GM10248 (cell line): ENCODE results near the gene SIVA1.

Experiments used
- CTCF ChIA-PET: fragments of 300-600 bp; sonication (Branson Sonifier 250); formaldehyde crosslinking; extraction: SDS; loops from one replicate; lab custom pipeline; 2021; ENCODE audit warnings: antibody characterized with exemption; lab: Yijun Ruan, JAX
- POLR2A ChIA-PET: fragments of 350-650 bp; sonication (Branson Sonifier 250); formaldehyde crosslinking; extraction: SDS; loops from one replicate; lab custom pipeline; 2020; ENCODE audit warnings: antibody characterized with exemption; lab: Yijun Ruan, JAX
- DNase-seq: peaks from one replicate; pipeline ENCODE4 v3.0.0; 2012; ENCODE audit errors: extremely low spot score
- TF ChIP-seq, protein P1 (sequence below): IDR thresholded peaks from 2 replicates; pipeline ENCODE4 v1.5.1; 2012; ENCODE audit warnings: mild to moderate bottlenecking, low read depth; ENCODE audit errors: extremely low read depth, missing control alignments, control extremely low read depth

SIVA1 gene

GRCh38 chr14:104734601-104734990 lies 18.4 kb upstream of the SIVA1 start:
- ChIA-PET POLR2A (no interaction called here), CTCF (no interaction called here)
- DNase-seq = no peak
- TF ChIP-seq, protein P1, sequence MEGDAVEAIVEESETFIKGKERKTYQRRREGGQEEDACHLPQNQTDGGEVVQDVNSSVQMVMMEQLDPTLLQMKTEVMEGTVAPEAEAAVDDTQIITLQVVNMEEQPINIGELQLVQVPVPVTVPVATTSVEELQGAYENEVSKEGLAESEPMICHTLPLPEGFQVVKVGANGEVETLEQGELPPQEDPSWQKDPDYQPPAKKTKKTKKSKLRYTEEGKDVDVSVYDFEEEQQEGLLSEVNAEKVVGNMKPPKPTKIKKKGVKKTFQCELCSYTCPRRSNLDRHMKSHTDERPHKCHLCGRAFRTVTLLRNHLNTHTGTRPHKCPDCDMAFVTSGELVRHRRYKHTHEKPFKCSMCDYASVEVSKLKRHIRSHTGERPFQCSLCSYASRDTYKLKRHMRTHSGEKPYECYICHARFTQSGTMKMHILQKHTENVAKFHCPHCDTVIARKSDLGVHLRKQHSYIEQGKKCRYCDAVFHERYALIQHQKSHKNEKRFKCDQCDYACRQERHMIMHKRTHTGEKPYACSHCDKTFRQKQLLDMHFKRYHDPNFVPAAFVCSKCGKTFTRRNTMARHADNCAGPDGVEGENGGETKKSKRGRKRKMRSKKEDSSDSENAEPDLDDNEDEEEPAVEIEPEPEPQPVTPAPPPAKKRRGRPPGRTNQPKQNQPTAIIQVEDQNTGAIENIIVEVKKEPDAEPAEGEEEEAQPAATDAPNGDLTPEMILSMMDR = no peak

- DNase-seq = no peak
- CTCF ChIA-PET = interaction anchor here (1.0 kb wide), 2 partner anchors 12 to 26 kb away, joined by 4 read pairs; no protein-coding TSS in a partner anchor
- TF ChIP-seq, protein P1 = no peak
- POLR2A ChIA-PET = no interaction called here
Observed at GRCh38 chr14:104734991-104735779, 17.8 kb upstream of the SIVA1 start.

GRCh38 chr14:104735830-104736642 lies 16.9 kb upstream of the SIVA1 start:
- TF ChIP-seq, protein P1 = no peak
- DNase-seq = no peak
- POLR2A ChIA-PET = no interaction called here
- CTCF ChIA-PET = interaction anchor here (1.0 kb wide), 2 partner anchors 13 to 27 kb away, joined by 4 read pairs; no protein-coding TSS in a partner anchor

DNA sequence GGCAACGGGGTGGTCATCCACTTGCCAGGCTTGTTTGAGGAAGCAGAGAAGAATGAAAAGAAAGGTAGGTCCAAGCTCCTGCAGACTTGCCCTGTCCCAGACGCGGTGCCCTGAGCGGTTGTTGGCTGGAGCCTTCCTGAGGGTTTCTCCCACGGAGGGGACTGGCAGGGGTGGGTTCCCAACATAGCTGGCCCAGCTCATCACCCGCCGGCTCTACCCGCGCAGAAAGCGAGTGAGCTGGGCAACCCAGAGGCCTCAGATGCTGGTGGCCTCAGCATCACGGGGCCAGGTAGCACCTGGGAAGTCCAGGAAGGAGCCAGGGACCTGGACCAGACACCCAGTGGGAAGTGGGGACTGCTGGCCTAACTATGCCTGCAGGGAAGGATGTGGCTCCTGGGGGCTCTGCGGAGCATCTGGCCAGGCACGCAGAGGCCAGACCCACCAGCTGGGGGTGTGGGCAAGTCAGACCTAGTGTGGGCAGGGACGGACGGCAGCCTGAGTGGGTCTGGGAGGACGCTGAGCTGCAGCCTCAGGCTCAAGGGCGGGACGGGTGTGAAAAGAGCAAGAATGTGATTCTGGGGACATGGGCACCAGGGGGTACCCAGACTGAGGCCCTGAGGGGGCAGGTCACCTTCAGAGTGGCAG lies 14.4 kb upstream of the SIVA1 start:
- TF ChIP-seq, protein P1 = no peak
- ChIA-PET CTCF (interaction anchor here (0.7 kb wide), 1 partner anchor 29 kb away, joined by 4 read pairs; no protein-coding TSS in a partner anchor), POLR2A (no interaction called here)
- DNase-seq = no peak

DNA sequence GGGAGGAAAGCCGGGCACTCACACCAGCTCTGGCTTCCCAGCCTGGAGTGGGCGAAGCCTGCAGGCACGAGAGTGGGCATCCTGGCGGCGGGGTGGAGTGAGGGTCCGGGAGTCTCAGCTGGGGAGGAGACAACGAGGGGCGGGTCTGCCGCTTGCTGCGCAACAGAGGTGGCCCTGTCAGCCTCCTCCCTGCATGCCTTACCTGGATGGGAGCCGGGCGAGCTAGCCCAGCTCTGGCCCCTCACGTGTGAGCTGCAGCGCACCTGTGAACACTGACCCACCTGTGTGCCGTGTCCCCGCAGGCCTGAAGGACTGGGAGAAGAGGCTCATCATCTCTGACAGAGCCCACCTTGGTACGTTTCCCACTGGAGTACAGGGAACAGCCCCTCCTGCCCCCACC lies 13.9 kb upstream of the SIVA1 start:
- CTCF ChIA-PET = interaction anchor here (0.7 kb wide), 1 partner anchor 30 kb away, joined by 4 read pairs; no protein-coding TSS in a partner anchor
- POLR2A ChIA-PET = no interaction called here
- TF ChIP-seq, protein P1 = no peak
- no peak for DNase-seq

DNA sequence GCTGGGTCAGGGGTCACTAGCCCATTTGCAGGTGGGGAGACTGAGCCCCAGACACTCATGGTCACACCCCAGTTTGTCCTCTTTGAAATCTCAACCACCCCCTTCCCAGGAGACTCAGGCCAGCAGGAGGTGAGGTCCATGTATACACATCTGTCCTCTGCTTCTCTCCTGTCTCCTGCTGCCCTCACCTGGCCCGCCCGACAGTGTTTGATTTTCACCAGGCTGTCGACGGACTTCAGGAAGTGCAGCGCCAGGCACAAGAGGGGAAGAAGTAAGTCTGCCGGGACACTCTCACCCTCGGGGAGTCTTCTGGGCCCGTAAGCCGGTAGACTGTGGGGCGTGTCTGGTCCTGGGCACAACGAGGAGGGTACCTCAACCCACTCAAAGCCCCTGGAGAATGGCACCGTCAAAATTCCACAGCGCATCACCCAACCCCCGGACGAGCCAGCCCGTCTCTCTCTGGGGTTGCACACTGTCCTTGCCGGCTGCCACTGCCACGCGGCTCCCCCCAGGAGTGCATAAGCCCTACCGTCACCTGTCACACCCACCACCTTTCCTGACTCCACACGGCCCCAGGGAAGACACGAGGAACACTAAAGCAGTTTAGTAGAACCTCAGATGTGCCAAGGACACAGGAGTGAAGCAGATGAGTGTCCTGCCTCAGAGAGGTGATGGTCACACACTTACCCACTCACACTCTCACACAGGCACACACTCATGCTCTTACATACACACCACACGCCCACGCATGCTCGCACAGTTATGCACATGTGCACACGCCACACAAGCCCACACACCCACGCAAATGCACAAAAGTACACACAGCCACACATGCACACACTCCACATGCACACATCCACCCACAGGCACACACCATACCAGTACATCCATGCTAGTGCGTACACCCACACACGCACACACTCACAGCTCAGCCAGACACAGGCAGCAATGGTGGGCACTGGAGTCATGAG lies 13.1 kb upstream of the SIVA1 start:
- no peak for DNase-seq
- ChIA-PET CTCF (no interaction called here), POLR2A (no interaction called here)
- TF ChIP-seq, protein P1 = no peak
